T-helper 17 cell (primary cell): ENCODE data around the gene SPTB. TPM values are rescaled to one million over a fixed set of nuclear protein-coding genes. Genes with fewer than 3 reads are reported as not detected.
A peak's percentile ranks its signal among the peaks of the same experiment; 100 is the strongest.

Experiments
- ATAC-seq: fragments of 150-1000 bp; cut with Tn5 transposase; 2 replicates; pipeline ENCODE4 v1.10.0; 2021; ENCODE audit warnings: mild to moderate bottlenecking, moderate library complexity
- DNase-seq, 3 donors: peaks; one replicate each; pipeline versions ENCODE4 v3.0.0 to v3.0.0-alpha.2; 2020 to 2021
- H3K9me3 ChIP-seq: one replicate; pipeline ENCODE4 v1.7.0; 2013; ENCODE audit warnings: low read length, mild to moderate bottlenecking; ENCODE audit not compliant: control insufficient read depth, poor library complexity, severe bottlenecking
- H3K27ac Mint-ChIP-seq: one replicate; pipeline ENCODE4 v1.8.0; 2022; ENCODE audit warnings: mild to moderate bottlenecking, moderate library complexity, mixed read lengths
- H3K27me3 Mint-ChIP-seq: one replicate; pipeline ENCODE4 v1.8.0; 2022; ENCODE audit warnings: mixed read lengths
- H3K36me3 Mint-ChIP-seq: one replicate; pipeline ENCODE4 v1.8.0; 2022; ENCODE audit warnings: low read depth, mixed read lengths
- H3K4me1 Mint-ChIP-seq: one replicate; pipeline ENCODE4 v1.8.0; 2022; ENCODE audit warnings: mild to moderate bottlenecking, mixed read lengths
- H3K4me3 Mint-ChIP-seq: one replicate; pipeline ENCODE4 v1.8.0; 2022; ENCODE audit warnings: mild to moderate bottlenecking, moderate library complexity, mixed read lengths
- total RNA-seq, 4 donors: library from RNA in 2 of 4; stranded (reverse) in 2 of 4; gene quantifications; one replicate each; pipeline ENCODE4 v1.2.3 and lab custom pipeline; 2022 to 2026

Gene SPTB
- total RNA-seq, 2 donors from 2014 or later = 0.40 to 8.4 TPM

DNA sequence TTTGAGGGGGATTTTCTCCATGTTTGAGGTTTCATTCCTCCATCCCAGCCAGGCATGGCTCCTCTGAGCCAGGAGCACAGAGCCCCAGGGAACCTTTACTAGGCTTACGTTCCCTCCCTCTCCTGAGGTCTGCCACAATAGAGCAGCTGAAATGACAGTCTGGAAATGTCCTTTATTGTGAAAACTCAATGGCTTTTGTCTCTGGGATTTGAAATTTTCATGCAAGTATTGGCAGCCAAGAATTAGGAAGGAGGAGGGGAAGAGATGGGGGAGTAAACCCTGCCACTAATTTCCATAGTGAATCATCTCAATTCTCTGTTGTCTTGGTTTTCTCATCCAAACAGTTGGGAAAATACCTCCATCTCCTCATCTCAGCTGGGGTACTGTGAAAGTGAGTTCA, 178.0 kb downstream of the SPTB start:
- Mint-ChIP-seq H3K4me3 (no peak overlapping the region), H3K27ac (no peak overlapping the region), H3K36me3 (peaks cover 2% of the 10 kb centered on the region), H3K4me1 (peaks cover 45% of the 10 kb centered on the region), H3K27me3 (no peaks in the 10 kb centered on the region)
- ATAC-seq = no peak
- DNase-seq = no peak
- no peaks in the 10 kb centered on the region for H3K9me3 ChIP-seq

- no peak overlapping the region for H3K27ac Mint-ChIP-seq
- peaks cover 48% of the 10 kb centered on the region for H3K4me1 Mint-ChIP-seq
- no peaks in the 10 kb centered on the region for H3K9me3 ChIP-seq
- H3K36me3 Mint-ChIP-seq = peaks cover under 1% of the 10 kb centered on the region
- DNase-seq (no peak), ATAC-seq (no peak)
- no peak overlapping the region for H3K4me3 Mint-ChIP-seq
- no peaks in the 10 kb centered on the region for H3K27me3 Mint-ChIP-seq
Observed at GRCh38 chr14:64700894-64701293, 178.8 kb downstream of the SPTB start.

- no peak for ATAC-seq
- no peaks in the 10 kb centered on the region for H3K9me3 ChIP-seq
- Mint-ChIP-seq H3K36me3 (no peaks in the 10 kb centered on the region), H3K27me3 (no peaks in the 10 kb centered on the region), H3K27ac (no peak overlapping the region), H3K4me3 (no peak overlapping the region), H3K4me1 (peaks cover 44% of the 10 kb centered on the region)
- no peak for DNase-seq
Observed at GRCh38 chr14:64700290-64700689, 179.4 kb downstream of the SPTB start.

- no peaks in the 10 kb centered on the region for H3K9me3 ChIP-seq
- H3K27ac Mint-ChIP-seq = peak overlapping the region; percentile 84
- ATAC-seq (peak; percentile 68), DNase-seq (no peak)
- no peak overlapping the region for H3K4me3 Mint-ChIP-seq
- H3K4me1 Mint-ChIP-seq = peaks cover 50% of the 10 kb centered on the region
- H3K36me3 Mint-ChIP-seq = no peaks in the 10 kb centered on the region
- H3K27me3 Mint-ChIP-seq = no peaks in the 10 kb centered on the region
Observed at GRCh38 chr14:64698903-64699302, 180.8 kb downstream of the SPTB start.

GRCh38 chr14:64696355-64696857, 183.3 kb downstream of the SPTB start:
- H3K4me1 Mint-ChIP-seq = peaks cover 36% of the 10 kb centered on the region

More at GRCh38 chr14:64696355-64696857, 183.3 kb downstream of the SPTB start:
- Mint-ChIP-seq H3K4me3 (peak overlapping the region; percentile 55), H3K36me3 (no peaks in the 10 kb centered on the region), H3K27ac (peak overlapping the region; percentile 84), H3K27me3 (no peaks in the 10 kb centered on the region)
- DNase-seq (no peak), ATAC-seq (peak; percentile 82)
- no peaks in the 10 kb centered on the region for H3K9me3 ChIP-seq

Other genes with a start within 250 kb of the SPTB start
- gene PLEKHG3, start 175.5 kb downstream of the SPTB start, total RNA-seq = 10 to 100 TPM; 61.4 to 65.5 TPM
- 10 to 100 TPM; 69.5 to 78.3 TPM for gene CHURC1, start 34.5 kb upstream of the SPTB start, total RNA-seq
- gene GPX2, start 62.8 kb upstream of the SPTB start, total RNA-seq = not detected
- 1 to 10 TPM; 4.8 to 5.8 TPM for gene RAB15, start 92.4 kb upstream of the SPTB start, total RNA-seq
- gene FNTB, start 107.0 kb upstream of the SPTB start, total RNA-seq = 10 to 100 TPM; 14.2 to 22.5 TPM
- 100 to 1,000 TPM; 167 to 312 TPM for gene MAX, start 222.6 kb upstream of the SPTB start, total RNA-seq